Measurements from ENCODE around the gene WASF2.
A peak's percentile ranks its signal among the peaks of the same experiment; 100 is the strongest.
"Not testable (repeated sequence)": the region's sequence is repeated elsewhere in the genome, so short reads cannot be mapped to it uniquely, and the experiment has no call there.

The WASF2 gene

DNA sequence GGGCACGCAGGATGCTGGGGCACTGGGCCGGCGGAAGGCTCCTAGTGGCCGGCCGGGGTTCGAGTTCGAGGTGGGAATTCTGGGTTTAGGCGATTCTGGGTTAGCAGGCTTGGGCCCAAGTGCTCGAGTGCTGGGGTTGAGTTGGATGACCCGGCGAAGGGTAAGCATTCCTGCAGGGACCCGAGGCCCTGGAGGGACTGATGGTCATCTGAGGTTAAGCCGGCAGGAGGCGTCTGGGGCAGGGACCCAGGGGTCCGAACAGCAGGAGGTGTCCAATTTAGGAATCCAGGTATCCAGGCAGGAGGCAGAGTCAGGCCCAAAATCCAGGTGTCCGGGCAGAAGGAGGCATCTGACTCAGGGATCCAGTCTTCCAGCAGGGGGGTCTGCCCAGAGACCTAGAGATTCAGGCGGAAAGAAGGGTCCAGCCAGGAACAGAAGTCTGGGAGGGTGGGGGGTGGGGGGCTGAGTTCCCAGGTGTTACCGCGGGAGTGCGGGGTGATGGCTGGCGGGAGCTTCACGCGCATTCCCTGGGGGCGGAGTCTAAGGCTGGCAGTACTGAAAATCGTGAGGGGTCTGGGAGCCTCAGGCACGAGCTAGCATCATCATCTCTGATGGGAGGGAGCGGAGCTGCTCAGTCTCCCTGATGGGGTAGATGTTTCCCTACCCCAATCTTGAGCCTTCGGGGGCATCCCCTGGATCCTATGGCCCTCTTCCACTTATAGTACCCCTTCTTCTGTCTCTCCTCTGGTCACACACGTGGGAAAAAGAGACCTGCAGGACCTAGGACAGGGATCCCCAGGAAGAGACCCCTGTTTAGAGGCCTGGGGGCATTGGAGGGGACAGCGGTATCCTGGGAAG lies 97.0 kb downstream of the WASF2 start:
- no peak for DNase-seq (ENCODE audit: extremely low read depth, low read depth)
- peak overlapping the region; percentile 84 for H3K4me3 ChIP-seq (replicated peaks; ENCODE audit: low read depth, low read length)
- TF ChIP-seq, protein P1, sequence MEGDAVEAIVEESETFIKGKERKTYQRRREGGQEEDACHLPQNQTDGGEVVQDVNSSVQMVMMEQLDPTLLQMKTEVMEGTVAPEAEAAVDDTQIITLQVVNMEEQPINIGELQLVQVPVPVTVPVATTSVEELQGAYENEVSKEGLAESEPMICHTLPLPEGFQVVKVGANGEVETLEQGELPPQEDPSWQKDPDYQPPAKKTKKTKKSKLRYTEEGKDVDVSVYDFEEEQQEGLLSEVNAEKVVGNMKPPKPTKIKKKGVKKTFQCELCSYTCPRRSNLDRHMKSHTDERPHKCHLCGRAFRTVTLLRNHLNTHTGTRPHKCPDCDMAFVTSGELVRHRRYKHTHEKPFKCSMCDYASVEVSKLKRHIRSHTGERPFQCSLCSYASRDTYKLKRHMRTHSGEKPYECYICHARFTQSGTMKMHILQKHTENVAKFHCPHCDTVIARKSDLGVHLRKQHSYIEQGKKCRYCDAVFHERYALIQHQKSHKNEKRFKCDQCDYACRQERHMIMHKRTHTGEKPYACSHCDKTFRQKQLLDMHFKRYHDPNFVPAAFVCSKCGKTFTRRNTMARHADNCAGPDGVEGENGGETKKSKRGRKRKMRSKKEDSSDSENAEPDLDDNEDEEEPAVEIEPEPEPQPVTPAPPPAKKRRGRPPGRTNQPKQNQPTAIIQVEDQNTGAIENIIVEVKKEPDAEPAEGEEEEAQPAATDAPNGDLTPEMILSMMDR (IDR thresholded peaks at IDR 0.05; ENCODE audit: low read depth, low read length, missing control alignments) = no peak

DNA sequence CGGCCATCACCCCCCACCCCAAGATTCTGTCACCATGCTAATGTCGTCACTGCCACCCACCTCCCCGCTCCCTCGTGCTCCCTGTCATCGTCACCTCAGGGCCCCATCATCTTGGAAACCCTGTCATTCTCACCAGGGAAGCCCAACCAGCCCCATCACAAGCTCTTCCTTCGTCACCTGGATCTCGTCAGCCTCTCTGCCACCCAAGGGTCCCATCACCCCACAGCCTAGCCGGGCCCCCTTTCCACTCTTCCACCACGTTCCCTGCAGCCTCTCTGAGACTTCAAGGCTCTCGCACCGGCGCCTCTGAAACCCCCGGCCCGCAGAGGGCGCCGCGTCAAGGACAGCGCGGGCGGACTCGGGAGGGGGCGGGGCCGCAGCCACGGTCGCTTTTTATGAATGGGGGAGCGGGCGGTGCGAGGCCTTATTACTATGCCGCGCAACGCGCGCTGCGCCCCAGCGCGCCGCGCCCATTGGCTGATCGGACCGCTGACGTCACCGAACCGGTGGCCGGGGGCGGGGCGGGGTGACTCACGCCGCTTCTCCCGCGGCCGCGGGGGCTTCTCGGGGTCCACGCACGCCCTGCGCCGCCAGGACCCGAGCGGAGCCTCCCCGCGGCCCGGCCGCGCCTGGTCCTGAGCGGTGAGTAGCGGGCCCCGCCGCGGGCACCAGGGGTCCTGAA lies 97.7 kb downstream of the WASF2 start, which contains the start of gene GPR3:
GPR3 (plus strand) TSS at position 527 of the 682 bp plus-strand sequence. CDS start 1,177 bp downstream, outside the sequence.
- DNase-seq (ENCODE audit: extremely low read depth, low read depth) = peak; percentile 49
- TF ChIP-seq, protein P1 (IDR thresholded peaks at IDR 0.05; ENCODE audit: low read depth, low read length, missing control alignments) = peak; percentile 61
- peak within 1 kb of the TSS; percentile 84 for H3K4me3 ChIP-seq (replicated peaks; ENCODE audit: low read depth, low read length)

DNA sequence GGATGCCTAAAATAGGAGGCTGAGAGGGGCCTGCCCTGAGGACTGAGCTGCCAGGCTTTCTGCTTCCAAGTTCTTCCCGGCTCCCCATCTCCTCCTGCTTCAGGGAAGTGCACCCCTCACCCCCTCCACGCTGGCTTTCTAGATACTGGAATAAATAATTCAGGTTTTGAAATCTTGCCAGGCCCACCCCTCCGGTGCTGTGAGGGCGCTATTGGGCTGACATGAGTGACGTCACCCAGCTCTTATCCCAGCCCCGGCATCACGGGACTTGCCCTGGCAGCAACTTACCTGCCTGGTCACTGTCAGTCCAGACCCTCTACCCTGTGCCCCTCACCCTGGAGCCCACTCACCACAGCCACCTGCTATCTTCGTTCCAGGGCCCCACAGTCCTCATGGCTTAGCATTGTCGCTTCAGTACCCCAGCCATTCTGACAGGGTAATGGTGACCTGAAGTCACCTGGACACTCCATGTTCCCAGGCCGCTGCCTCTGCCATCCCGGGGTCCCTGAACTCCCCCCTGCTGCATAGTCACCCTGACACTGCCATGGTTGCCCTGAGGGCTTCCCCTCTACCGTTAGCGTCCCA lies 98.4 kb downstream of the WASF2 start:
- peak overlapping the region; percentile 84 for H3K4me3 ChIP-seq (replicated peaks; ENCODE audit: low read depth, low read length)
- TF ChIP-seq, protein P1 (IDR thresholded peaks at IDR 0.05; ENCODE audit: low read depth, low read length, missing control alignments) = no peak
- no peak for DNase-seq (ENCODE audit: extremely low read depth, low read depth)

DNA sequence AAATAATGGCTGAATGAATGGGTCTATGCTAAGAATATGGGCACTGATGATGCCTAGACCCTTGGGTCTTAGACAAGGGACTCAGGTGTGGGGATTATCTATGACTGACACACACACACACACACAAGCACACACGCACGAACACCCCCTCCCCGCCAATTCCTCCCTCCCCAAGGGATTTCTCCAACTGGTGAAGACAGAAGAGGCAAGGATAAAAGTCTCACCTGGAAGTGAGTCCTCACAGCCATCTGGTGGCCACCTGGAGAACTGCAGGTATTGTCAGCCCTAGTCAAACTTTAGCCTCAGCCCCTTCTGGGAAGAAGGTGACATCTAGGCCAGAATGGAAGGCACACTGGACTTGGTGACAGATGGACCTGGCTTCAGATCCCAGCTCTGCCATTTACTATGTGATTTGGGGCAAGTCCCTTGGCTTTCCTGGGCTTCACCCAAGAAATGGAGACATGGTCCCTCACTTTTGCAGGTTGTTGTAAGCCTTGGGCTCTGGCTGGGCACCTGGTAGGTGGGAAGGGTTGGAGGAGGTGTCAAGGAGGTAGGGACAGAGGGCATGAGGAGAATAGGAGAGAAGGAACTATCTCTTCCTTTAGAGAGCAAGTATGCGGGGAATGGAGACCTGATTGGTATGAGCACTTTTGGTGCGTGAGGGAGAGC lies 101.5 kb downstream of the WASF2 start:
- H3K4me3 ChIP-seq (replicated peaks; ENCODE audit: low read depth, low read length) = no peak overlapping the region
- TF ChIP-seq, protein P1 (IDR thresholded peaks at IDR 0.05; ENCODE audit: low read depth, low read length, missing control alignments) = peak; percentile 87
- DNase-seq (ENCODE audit: extremely low read depth, low read depth) = no peak

DNA sequence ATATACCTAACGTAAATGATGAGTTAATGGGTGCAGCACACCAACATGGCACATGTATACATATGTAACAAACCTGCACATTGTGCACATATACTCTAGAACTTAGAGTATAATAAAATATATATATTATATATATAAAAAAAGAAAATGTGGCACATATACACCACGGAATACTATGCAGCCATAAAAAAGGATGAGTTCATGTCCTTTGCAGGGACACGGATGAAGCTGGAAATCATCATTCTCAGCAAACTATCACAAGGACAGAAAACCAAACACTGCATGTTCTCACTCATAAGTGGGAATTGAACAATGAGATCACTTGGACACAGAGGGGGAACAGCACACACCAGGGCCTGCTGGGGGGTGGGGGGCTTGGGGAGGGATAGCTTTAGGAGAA lies 105.2 kb downstream of the WASF2 start:
- H3K4me3 ChIP-seq (replicated peaks; ENCODE audit: low read depth, low read length) = not testable (repeated sequence)

DNA sequence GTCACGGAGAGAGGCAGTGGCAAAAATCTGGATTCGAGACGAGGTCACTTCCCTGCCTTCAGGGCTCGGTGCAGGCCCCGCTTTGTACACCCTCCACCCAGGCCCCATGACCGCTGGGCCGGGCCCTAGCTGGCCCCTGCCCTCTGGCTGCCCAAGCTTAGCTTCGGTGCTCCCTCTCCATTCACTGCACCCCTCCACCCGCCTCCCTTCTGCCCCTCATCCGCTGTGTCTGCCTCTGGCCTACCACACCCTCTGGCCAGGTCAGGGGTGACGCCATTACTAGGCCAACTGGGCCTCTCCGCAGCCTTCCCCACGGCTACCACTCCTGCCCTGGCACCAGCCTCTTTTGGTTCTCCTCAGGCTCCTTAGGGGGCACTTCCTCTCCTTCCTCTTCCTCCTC lies 106.3 kb downstream of the WASF2 start:
- no peak for DNase-seq (ENCODE audit: extremely low read depth, low read depth)
- no peak overlapping the region for H3K4me3 ChIP-seq (replicated peaks; ENCODE audit: low read depth, low read length)

More for the DNA sequence above, 105.2 kb downstream of the WASF2 start:
- not testable (repeated sequence) for DNase-seq (ENCODE audit: extremely low read depth, low read depth)

More for the DNA sequence above, 106.3 kb downstream of the WASF2 start:
- TF ChIP-seq, protein P1 (IDR thresholded peaks at IDR 0.05; ENCODE audit: low read depth, low read length, missing control alignments) = no peak
